ENCODE measurements around the gene LGALS7B. TPM values are rescaled to one million over a fixed set of nuclear protein-coding genes. Genes with fewer than 3 reads are reported as not detected.

LGALS7B gene
- total RNA-seq: 1 to 10 TPM; 3.8 to 9.8 TPM

DNA sequence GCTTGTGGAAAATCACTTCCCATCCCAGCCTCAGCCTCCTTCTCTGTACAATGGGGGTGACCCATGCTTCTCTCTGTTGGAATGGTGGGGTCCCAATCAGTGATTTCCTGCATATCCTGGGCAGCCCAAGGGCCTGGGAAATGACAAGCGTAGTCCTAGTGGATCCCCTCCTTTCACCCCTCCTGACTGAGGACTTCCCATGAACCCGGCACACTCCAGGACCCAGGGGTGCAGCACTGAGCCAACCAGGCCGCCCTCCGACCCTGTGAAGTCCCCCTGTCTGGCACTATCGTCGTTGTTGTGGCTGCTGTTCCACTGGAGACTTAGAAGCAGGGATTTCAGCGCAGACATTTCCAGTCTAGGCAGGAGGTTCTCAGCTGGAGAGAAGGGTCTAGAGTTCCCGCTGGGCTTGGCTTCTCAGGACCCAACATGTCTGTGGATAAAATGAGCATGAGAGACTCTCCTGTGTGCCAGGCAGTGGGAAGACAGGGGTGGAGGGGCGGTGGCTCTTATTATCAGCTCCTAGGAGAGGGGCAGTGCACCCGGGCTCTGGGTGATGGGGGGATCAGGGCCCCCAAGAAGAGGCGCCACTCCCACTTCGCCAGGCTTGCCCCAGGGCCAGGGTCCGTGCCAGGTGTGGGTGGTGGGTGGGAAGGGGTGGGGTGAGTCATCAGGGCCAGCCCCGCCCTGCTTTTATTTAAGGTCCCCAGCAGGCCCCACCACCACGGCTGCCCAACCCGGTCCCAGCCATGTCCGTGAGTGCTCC lies at the start of gene LGALS7B:
Gene LGALS7B, plus strand, starts transcription at position 723 of the 766 bp plus-strand sequence. Its CDS starts 27 bp downstream, at position 750.
- Histone ChIP-seq H3K9me3 (no peaks in the 10 kb centered on the region), H3K36me3 (no peaks in the 10 kb centered on the region), H3K4me1 (replicated peaks) (no peaks in the 10 kb centered on the region), H3K4me3 (no peak within 1 kb of the TSS), H3K27ac (no peak within 1 kb of the TSS), H3K27me3 (replicated peaks; ENCODE audit: insufficient read depth) (no peaks in the 10 kb centered on the region)
- WGBS: 38% methylated on average over 9 of the region's 17 CpGs
- no peak for TF ChIP-seq POLR2AphosphoS5 (IDR thresholded peaks at IDR 0.05)
- TF ChIP-seq POLR2A (IDR thresholded peaks at IDR 0.05): no peak
- TF ChIP-seq, protein P1, sequence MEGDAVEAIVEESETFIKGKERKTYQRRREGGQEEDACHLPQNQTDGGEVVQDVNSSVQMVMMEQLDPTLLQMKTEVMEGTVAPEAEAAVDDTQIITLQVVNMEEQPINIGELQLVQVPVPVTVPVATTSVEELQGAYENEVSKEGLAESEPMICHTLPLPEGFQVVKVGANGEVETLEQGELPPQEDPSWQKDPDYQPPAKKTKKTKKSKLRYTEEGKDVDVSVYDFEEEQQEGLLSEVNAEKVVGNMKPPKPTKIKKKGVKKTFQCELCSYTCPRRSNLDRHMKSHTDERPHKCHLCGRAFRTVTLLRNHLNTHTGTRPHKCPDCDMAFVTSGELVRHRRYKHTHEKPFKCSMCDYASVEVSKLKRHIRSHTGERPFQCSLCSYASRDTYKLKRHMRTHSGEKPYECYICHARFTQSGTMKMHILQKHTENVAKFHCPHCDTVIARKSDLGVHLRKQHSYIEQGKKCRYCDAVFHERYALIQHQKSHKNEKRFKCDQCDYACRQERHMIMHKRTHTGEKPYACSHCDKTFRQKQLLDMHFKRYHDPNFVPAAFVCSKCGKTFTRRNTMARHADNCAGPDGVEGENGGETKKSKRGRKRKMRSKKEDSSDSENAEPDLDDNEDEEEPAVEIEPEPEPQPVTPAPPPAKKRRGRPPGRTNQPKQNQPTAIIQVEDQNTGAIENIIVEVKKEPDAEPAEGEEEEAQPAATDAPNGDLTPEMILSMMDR (IDR thresholded peaks at IDR 0.05): no peak
- intact Hi-C loops (cut with DNase I): no loop called here
- no peak for DNase-seq (ENCODE audit: low spot score)

DNA sequence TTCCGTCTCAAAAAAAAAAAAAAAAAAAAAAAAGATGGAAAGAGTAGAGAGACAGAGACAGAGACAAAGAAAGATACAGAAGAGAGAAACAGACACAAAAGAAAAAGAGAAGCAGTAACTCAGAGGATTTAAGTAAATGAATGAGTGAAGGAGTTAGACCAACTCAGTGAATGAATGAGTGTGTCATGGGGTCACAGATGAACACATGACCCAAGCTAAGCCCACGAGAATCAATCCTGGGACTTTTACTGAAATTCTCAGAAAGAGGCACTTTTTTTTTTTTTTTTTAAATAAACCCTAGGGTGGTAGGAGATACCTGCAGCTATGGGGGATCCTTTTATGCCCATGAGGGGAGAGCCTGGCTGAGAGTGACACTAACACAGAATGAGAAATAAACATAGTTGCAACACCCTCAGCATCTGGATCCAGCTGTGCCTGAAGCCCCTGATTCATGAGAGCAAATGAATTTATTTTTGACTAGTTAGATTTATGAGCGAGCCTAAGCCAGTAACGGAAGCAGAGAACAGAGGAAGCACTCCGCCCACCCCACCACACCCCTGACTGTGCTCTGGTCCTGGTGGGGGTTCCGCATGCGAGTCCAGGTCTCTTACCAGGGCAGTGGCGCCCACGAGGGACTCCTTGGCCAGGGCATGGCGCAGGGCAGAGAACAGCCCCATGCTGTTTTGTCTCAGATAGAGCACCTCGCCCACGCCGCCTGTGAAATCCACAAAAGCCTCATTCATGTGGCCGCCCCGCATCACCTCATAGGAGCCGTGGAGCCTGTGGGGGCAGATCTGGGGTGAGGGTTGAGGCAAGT lies 49.4 kb upstream of the LGALS7B start:
- TF ChIP-seq POLR2A (IDR thresholded peaks at IDR 0.05) (no peak), POLR2AphosphoS5 (IDR thresholded peaks at IDR 0.05) (no peak)
- H3K4me1 ChIP-seq (replicated peaks): no peaks in the 10 kb centered on the region
- H3K27ac ChIP-seq: no peak overlapping the region
- intact Hi-C loops (cut with DNase I): loop anchor here (10.0 kb wide), 1 partner anchor 195 kb away; the partner anchor contains the start of genes MRPS12 and SARS2
- no peak overlapping the region for H3K4me3 ChIP-seq
- whole genome bisulfite sequencing: 80% methylated on average over 15 of the region's 16 CpGs
- no peaks in the 10 kb centered on the region for H3K36me3 ChIP-seq
- no peaks in the 10 kb centered on the region for H3K27me3 ChIP-seq (replicated peaks; ENCODE audit: insufficient read depth)
- no peak for DNase-seq (ENCODE audit: low spot score)
- H3K9me3 ChIP-seq: no peaks in the 10 kb centered on the region

DNA sequence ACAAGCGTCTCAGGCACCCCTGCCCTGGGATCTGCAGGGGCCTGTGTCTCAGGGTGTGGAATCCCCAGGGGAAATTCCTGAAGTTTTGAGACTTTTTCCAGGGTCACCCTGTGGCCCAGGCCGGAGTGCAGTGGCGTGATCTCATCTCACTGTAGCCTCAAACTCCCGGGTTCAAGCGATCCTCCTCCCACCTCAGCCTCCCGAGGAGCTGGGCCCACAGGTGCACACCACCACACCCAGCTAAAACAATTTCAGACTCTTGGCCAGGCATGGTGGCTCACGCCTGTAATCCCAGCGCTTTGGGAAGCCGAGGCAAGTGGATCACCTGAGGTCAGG lies 48.8 kb upstream of the LGALS7B start:
- TF ChIP-seq POLR2A (IDR thresholded peaks at IDR 0.05) (no peak), POLR2AphosphoS5 (IDR thresholded peaks at IDR 0.05) (no peak)
- TF ChIP-seq, protein P1 (IDR thresholded peaks at IDR 0.05): no peak
- Histone ChIP-seq H3K27ac (no peak overlapping the region), H3K4me3 (no peak overlapping the region)

DNA sequence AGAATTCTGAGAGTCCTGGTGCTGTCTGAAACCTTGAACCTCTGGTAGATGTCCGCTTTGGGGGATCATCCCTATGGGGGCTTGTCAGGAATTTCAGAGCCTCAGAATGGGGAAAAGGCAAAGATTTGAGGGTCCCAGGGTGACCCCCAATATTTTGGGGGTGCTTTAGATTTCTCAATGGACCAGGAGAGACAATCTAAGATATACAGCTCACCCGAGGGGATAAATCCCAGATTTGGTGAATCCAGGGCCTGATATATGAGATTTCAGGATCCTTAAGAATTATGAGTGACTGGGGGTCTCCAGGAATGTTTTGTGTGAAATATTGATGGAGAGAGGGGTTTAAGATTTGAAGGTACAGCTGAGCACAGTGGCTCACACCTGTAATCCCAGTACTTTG lies 48.1 kb upstream of the LGALS7B start:
- 94% methylated on average over 2 of the region's 2 CpGs for WGBS
- Histone ChIP-seq H3K27me3 (replicated peaks; ENCODE audit: insufficient read depth) (no peaks in the 10 kb centered on the region), H3K36me3 (no peaks in the 10 kb centered on the region), H3K4me3 (no peak overlapping the region), H3K27ac (no peak overlapping the region), H3K4me1 (replicated peaks) (no peaks in the 10 kb centered on the region), H3K9me3 (no peaks in the 10 kb centered on the region)
- intact Hi-C loops (cut with DNase I): no loop called here
- no peak for DNase-seq (ENCODE audit: low spot score)
- TF ChIP-seq POLR2A (IDR thresholded peaks at IDR 0.05) (no peak), POLR2AphosphoS5 (IDR thresholded peaks at IDR 0.05) (no peak)
- TF ChIP-seq, protein P1 (IDR thresholded peaks at IDR 0.05): no peak

More for the DNA sequence above, 48.8 kb upstream of the LGALS7B start:
- H3K4me1 ChIP-seq (replicated peaks): no peaks in the 10 kb centered on the region
- DNase-seq (ENCODE audit: low spot score): no peak
- intact Hi-C loops (cut with DNase I): no loop called here
- H3K27me3 ChIP-seq (replicated peaks; ENCODE audit: insufficient read depth): no peaks in the 10 kb centered on the region
- 93% methylated on average over 9 of the region's 9 CpGs for WGBS
- H3K36me3 ChIP-seq: no peaks in the 10 kb centered on the region
- no peaks in the 10 kb centered on the region for H3K9me3 ChIP-seq

DNA sequence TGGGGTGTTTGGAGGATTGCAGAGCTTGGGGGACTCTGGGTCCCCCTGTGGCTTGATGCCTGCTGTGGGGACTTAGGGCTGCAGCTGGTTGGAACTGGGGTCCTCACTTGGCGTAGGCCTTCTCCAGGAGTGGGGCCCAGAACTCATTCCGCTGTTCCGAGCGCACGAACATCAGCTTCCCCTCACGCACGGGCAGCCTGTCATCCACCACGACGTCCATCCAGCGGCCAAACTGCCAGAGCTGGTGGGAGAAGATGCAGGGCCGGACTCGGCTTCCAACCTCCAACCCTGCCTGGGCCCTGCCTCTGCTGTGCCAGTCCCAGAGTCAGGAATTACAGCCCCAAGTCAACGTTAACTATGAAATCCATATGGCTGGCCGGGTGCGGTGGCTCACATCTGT lies 47.3 kb upstream of the LGALS7B start:
- DNase-seq (ENCODE audit: low spot score): no peak
- Histone ChIP-seq H3K27ac (no peak overlapping the region), H3K9me3 (no peaks in the 10 kb centered on the region), H3K36me3 (no peaks in the 10 kb centered on the region), H3K4me1 (replicated peaks) (no peaks in the 10 kb centered on the region), H3K4me3 (no peak overlapping the region), H3K27me3 (replicated peaks; ENCODE audit: insufficient read depth) (no peaks in the 10 kb centered on the region)
- intact Hi-C loops (cut with DNase I): no loop called here
- TF ChIP-seq POLR2A (IDR thresholded peaks at IDR 0.05) (no peak), POLR2AphosphoS5 (IDR thresholded peaks at IDR 0.05) (no peak)
- TF ChIP-seq, protein P1 (IDR thresholded peaks at IDR 0.05): no peak
- 97% methylated on average over 15 of the region's 15 CpGs for WGBS

All from prostate gland (tissue), 2 donors.